ENCODE measurements around the gene ARMCX4.
"Not testable (repeated sequence)": the region's sequence is repeated elsewhere in the genome, so short reads cannot be mapped to it uniquely, and the experiment has no call there.

The ARMCX4 gene

DNA sequence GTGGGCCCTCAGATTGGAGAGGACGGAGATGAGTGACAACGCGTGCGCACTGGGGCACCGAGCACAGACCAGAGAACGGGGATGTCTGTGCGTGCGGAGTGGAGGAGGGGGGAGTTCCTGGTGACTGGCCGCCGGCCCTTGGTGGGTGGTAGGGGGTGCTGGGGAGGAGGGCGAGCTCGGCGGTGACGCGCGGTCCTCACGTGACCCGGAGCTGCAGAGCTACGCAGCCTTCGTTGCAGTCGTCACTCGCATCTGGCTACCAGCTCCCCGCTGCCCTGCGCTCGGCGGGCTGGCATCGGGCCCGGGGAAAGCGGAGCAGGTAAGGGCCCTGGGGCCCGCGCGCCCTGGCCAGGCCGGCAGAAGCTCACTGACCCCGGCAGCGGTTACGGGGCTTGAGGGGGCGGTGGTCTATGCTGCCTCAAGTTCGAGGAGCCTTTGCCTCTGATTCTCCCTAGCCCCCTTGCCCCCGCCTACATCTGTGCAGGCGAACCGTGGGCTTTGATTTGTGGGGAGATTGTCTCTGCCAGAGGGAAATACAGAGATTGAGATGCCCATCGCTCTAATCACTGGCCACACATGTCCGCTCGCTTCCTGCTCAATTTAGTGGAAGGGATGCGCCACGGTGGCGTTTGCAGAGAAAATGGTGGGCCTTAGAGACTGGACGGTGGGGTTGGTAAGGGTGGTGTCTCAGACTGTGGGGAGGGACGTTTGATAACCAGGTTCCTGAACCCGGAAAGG, at the start of gene ARMCX4:
Gene ARMCX4, plus strand, starts transcription at position 245 of the 738 bp plus-strand sequence. CDS start 3,134 bp downstream, outside the sequence.
- no peaks in the 10 kb centered on the region for H3K36me3 Mint-ChIP-seq
- no peaks in the 10 kb centered on the region for H3K9me3 Mint-ChIP-seq (ENCODE audit: low read depth)
- H3K27me3 Mint-ChIP-seq: no peaks in the 10 kb centered on the region
- H3K4me3 Mint-ChIP-seq: peak within 1 kb of the TSS; percentile 89
- peak within 1 kb of the TSS; percentile 75 for H3K27ac Mint-ChIP-seq
- H3K4me1 Mint-ChIP-seq (ENCODE audit: low read depth): peaks cover 7% of the 10 kb centered on the region

DNA sequence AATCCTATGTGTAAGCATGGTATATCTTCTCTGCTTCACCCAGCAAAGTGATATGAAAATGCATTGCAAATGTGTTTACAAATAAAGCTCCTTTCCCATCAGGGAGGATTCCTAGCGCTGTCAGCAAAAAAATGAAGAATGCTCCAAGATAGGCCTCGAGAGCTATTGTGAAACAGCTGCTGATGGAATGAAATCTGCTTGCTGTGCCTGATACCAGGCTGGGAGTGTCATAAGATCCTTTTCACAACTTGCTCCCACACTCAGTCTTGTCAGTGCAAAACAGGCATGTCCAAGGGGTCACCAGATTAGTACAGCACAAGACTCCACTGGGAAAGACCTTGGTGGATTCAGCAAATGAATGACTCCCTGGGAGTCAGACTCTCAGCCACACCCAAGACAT, 43.2 kb upstream of the ARMCX4 start:
- H3K4me3 Mint-ChIP-seq: no peak overlapping the region
- H3K4me1 Mint-ChIP-seq (ENCODE audit: low read depth): peaks cover 2% of the 10 kb centered on the region
- H3K27ac Mint-ChIP-seq: no peak overlapping the region
- no peaks in the 10 kb centered on the region for H3K27me3 Mint-ChIP-seq
- H3K36me3 Mint-ChIP-seq: peaks cover 13% of the 10 kb centered on the region
- H3K9me3 Mint-ChIP-seq (ENCODE audit: low read depth): no peaks in the 10 kb centered on the region

- H3K4me1 Mint-ChIP-seq (ENCODE audit: low read depth): no peaks in the 10 kb centered on the region
- peaks cover 6% of the 10 kb centered on the region for H3K9me3 Mint-ChIP-seq (ENCODE audit: low read depth)
- peaks cover 25% of the 10 kb centered on the region for H3K36me3 Mint-ChIP-seq
- no peak overlapping the region for H3K27ac Mint-ChIP-seq
- H3K4me3 Mint-ChIP-seq: no peak overlapping the region
- H3K27me3 Mint-ChIP-seq: no peaks in the 10 kb centered on the region
Observed at GRCh38 chrX:101449279-101449678, 36.0 kb upstream of the ARMCX4 start.

- Mint-ChIP-seq H3K36me3 (peaks cover 22% of the 10 kb centered on the region), H3K4me3 (no peak overlapping the region), H3K27me3 (no peaks in the 10 kb centered on the region), H3K9me3 (ENCODE audit: low read depth) (peaks cover 6% of the 10 kb centered on the region), H3K27ac (no peak overlapping the region), H3K4me1 (ENCODE audit: low read depth) (no peaks in the 10 kb centered on the region)
Observed at GRCh38 chrX:101450085-101450484, 35.2 kb upstream of the ARMCX4 start.

DNA sequence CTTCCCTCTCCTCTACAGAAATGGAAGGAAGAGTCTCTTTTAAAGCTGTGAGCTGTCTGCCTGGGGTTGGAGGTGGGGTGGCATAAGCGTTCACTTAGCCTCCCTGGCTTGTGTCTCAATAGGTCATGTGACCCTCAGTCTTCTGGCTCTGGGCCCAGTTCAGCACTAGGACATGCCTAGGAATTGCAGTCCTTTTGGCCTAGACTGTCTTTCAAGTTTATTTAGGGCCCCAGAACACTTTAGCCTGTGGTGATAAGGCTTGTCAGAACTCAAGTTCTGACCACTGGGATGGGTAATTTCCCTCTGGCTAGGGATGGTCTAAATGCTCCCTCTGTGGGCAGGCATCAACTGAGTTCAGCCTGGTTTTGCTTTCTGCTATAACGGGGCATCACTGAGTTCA, 34.3 kb upstream of the ARMCX4 start:
- Mint-ChIP-seq H3K4me3 (no peak overlapping the region), H3K27me3 (no peaks in the 10 kb centered on the region), H3K9me3 (ENCODE audit: low read depth) (peaks cover 6% of the 10 kb centered on the region), H3K36me3 (peaks cover 24% of the 10 kb centered on the region), H3K27ac (no peak overlapping the region), H3K4me1 (ENCODE audit: low read depth) (no peaks in the 10 kb centered on the region)

DNA sequence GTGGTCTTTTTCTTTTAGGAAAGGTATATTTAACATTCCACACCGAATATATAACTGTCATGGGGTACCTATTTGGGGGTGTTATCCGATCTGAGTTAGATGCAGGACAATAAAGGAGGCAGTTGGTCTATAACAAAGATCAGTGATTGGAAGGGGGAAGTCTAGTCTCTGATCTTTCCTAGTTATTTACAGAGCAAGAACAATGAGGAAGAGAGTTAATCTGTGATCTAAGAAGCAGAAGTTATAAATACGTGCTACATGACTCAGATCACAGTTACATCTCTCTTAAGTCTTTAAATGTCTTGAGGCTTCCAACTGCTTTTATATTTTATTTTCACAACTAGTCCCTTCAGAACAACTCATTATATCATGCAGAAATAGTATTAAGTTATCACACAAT, 33.2 kb upstream of the ARMCX4 start:
- Mint-ChIP-seq H3K9me3 (ENCODE audit: low read depth) (peaks cover 6% of the 10 kb centered on the region), H3K27ac (no peak overlapping the region), H3K4me1 (ENCODE audit: low read depth) (no peaks in the 10 kb centered on the region), H3K4me3 (no peak overlapping the region), H3K36me3 (peaks cover 24% of the 10 kb centered on the region), H3K27me3 (no peaks in the 10 kb centered on the region)

GRCh38 chrX:101460669-101461068, 24.6 kb upstream of the ARMCX4 start:
- Mint-ChIP-seq H3K4me1 (ENCODE audit: low read depth) (no peaks in the 10 kb centered on the region), H3K27ac (no peak overlapping the region), H3K9me3 (ENCODE audit: low read depth) (no peaks in the 10 kb centered on the region), H3K4me3 (no peak overlapping the region), H3K27me3 (no peaks in the 10 kb centered on the region), H3K36me3 (peaks cover 10% of the 10 kb centered on the region)

GRCh38 chrX:101462892-101463291, 22.4 kb upstream of the ARMCX4 start:
- no peaks in the 10 kb centered on the region for H3K4me1 Mint-ChIP-seq (ENCODE audit: low read depth)
- H3K4me3 Mint-ChIP-seq: no peak overlapping the region
- H3K27ac Mint-ChIP-seq: no peak overlapping the region
- H3K9me3 Mint-ChIP-seq (ENCODE audit: low read depth): no peaks in the 10 kb centered on the region
- no peaks in the 10 kb centered on the region for H3K27me3 Mint-ChIP-seq
- H3K36me3 Mint-ChIP-seq: peaks cover 11% of the 10 kb centered on the region

GRCh38 chrX:101478366-101478765, 6.9 kb upstream of the ARMCX4 start:
- Mint-ChIP-seq H3K36me3 (no peaks in the 10 kb centered on the region), H3K9me3 (ENCODE audit: low read depth) (no peaks in the 10 kb centered on the region), H3K27ac (no peak overlapping the region), H3K4me3 (no peak overlapping the region), H3K4me1 (ENCODE audit: low read depth) (no peaks in the 10 kb centered on the region), H3K27me3 (no peaks in the 10 kb centered on the region)

DNA sequence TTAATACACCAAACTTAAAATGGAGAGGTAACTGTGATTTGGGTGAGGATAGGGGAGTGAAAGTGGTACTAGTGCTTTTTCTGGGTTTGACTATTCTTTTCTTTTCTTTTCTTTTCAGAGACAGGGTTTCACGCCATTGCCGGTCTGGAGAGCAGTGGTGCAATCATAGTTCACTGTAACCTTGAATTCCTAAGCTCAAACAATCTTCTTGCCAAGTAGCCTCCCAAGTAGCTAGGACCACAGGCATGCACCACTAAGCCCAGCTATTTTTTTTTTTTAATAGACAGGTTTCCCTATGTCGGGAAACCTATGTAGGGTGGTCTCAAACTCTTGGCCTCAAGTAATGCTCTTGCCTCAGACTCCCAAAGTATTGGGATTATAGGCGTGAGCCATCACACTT, 3.0 kb upstream of the ARMCX4 start:
- Mint-ChIP-seq H3K27me3 (no peaks in the 10 kb centered on the region), H3K36me3 (no peaks in the 10 kb centered on the region), H3K9me3 (ENCODE audit: low read depth) (no peaks in the 10 kb centered on the region), H3K27ac (no peak overlapping the region), H3K4me1 (ENCODE audit: low read depth) (peaks cover 7% of the 10 kb centered on the region), H3K4me3 (no peak overlapping the region)

DNA sequence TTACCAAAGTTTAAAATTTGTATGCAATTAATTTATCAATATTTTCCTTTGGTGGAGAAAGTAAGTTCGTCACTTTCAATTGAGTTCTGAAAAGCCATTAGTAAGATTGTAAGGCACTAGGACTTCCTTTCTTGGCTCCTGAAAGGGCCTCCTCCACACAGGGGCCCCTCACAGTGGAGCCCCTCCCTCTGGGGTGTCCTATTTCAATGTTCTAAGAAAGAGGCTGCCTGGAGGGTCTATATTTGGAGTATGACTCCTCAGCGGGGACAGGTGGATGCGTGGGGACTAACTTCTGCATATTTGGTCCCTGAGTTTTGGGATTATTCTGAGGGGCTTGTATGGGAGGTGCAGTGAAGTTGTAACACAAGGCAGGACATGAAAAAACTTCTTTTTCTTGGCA, 1.6 kb upstream of the ARMCX4 start:
- Mint-ChIP-seq H3K27ac (no peak overlapping the region), H3K4me3 (no peak overlapping the region), H3K4me1 (ENCODE audit: low read depth) (peaks cover 7% of the 10 kb centered on the region)

GRCh38 chrX:101484135-101484534, 1.1 kb upstream of the ARMCX4 start:
- Mint-ChIP-seq H3K36me3 (no peaks in the 10 kb centered on the region), H3K9me3 (ENCODE audit: low read depth) (no peaks in the 10 kb centered on the region), H3K27me3 (no peaks in the 10 kb centered on the region), H3K27ac (no peak overlapping the region), H3K4me3 (no peak overlapping the region), H3K4me1 (ENCODE audit: low read depth) (peaks cover 7% of the 10 kb centered on the region)

More for the DNA sequence above, 1.6 kb upstream of the ARMCX4 start:
- Mint-ChIP-seq H3K27me3 (no peaks in the 10 kb centered on the region), H3K36me3 (no peaks in the 10 kb centered on the region), H3K9me3 (ENCODE audit: low read depth) (no peaks in the 10 kb centered on the region)

DNA sequence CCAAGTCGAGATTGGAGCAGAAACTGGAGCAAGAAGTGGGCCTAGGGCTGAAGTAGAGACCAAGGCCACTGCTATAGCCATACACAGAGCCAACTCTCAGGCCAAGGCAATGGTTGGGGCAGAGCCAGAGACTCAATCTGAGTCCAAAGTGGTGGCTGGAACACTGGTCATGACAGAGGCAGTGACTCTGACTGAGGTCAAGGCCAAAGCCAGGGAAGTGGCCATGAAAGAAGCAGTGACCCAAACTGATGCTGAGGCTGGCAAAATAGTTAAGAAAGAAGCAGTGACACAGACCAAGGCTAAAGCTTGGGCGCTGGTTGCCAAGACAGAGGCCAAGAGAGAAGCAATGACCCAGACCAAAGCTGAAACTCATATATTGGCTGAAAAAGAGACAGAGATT, 3.5 kb downstream of the ARMCX4 start:
- Mint-ChIP-seq H3K4me1 (ENCODE audit: low read depth) (peaks cover 7% of the 10 kb centered on the region), H3K27ac (no peak overlapping the region), H3K9me3 (ENCODE audit: low read depth) (no peaks in the 10 kb centered on the region), H3K36me3 (no peaks in the 10 kb centered on the region), H3K4me3 (no peak overlapping the region), H3K27me3 (no peaks in the 10 kb centered on the region)

DNA sequence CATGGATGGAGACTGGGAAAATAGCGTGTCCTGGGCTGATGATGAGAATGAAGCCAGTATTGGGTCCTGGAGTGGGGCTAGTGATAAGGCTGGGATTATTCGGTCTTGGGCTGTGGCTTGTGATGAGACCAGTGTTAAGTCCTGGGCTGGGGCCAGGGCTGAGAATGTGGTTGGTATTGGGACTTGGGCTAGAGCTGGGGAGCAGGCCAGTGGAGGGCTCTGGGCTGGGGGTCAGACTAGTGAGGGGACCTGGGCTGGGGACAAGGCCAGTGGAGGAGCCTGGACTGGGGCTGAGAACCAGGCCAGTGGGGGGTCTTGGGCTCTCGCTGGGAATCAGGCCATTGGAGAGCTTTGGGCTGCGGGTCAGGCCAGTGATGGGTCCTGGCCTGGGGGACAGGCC, 6.7 kb downstream of the ARMCX4 start:
- no peak overlapping the region for H3K27ac Mint-ChIP-seq
- no peak overlapping the region for H3K4me3 Mint-ChIP-seq
- H3K4me1 Mint-ChIP-seq (ENCODE audit: low read depth): no peaks in the 10 kb centered on the region
- no peaks in the 10 kb centered on the region for H3K27me3 Mint-ChIP-seq
- H3K36me3 Mint-ChIP-seq: no peaks in the 10 kb centered on the region
- H3K9me3 Mint-ChIP-seq (ENCODE audit: low read depth): no peaks in the 10 kb centered on the region

- Mint-ChIP-seq H3K9me3 (ENCODE audit: low read depth) (no peaks in the 10 kb centered on the region), H3K27me3 (no peaks in the 10 kb centered on the region), H3K36me3 (no peaks in the 10 kb centered on the region)
Observed at GRCh38 chrX:101493225-101493624, 8.0 kb downstream of the ARMCX4 start.

GRCh38 chrX:101502929-101503328, 17.7 kb downstream of the ARMCX4 start:
- H3K4me3 Mint-ChIP-seq; H3K4me1 Mint-ChIP-seq (ENCODE audit: low read depth); H3K9me3 Mint-ChIP-seq (ENCODE audit: low read depth); H3K36me3 Mint-ChIP-seq; H3K27me3 Mint-ChIP-seq; H3K27ac Mint-ChIP-seq: not testable (repeated sequence)

More at GRCh38 chrX:101493225-101493624, 8.0 kb downstream of the ARMCX4 start:
- no peak overlapping the region for H3K4me3 Mint-ChIP-seq
- H3K4me1 Mint-ChIP-seq (ENCODE audit: low read depth): no peaks in the 10 kb centered on the region
- H3K27ac Mint-ChIP-seq: no peak overlapping the region

All from activated naive CD8-positive, alpha-beta T cell (primary cell).